Type B pancreatic cell (in vitro differentiated cells): Measurements from ENCODE around the gene DBH. TPM values are rescaled to one million over a fixed set of nuclear protein-coding genes. Genes with fewer than 3 reads are reported as not detected.

Source experiments
- DNase-seq: peaks from one replicate; pipeline ENCODE4 v3.0.0; 2021; ENCODE audit warnings: mixed read lengths; ENCODE audit not compliant: unreplicated experiment; ENCODE audit errors: extremely low spot score
- H3K27ac Mint-ChIP-seq: 2 replicates; pipeline ENCODE4 v1.8.0; 2021; ENCODE audit warnings: mild to moderate bottlenecking, mixed read lengths
- H3K27me3 Mint-ChIP-seq: 2 replicates; pipeline ENCODE4 v1.8.0; 2021; ENCODE audit warnings: mixed read lengths
- H3K36me3 Mint-ChIP-seq: 2 replicates; pipeline ENCODE4 v1.8.0; 2021; ENCODE audit warnings: mixed read lengths
- H3K4me1 Mint-ChIP-seq: one replicate; pipeline ENCODE4 v1.8.0; 2021; ENCODE audit warnings: mixed read lengths; ENCODE audit not compliant: unreplicated experiment
- H3K4me3 Mint-ChIP-seq: 2 replicates; pipeline ENCODE4 v1.8.0; 2021; ENCODE audit warnings: mild to moderate bottlenecking, mixed read lengths
- H3K9me3 Mint-ChIP-seq: 2 replicates; pipeline ENCODE4 v1.8.0; 2021; ENCODE audit warnings: mixed read lengths
- total RNA-seq: library from RNA; stranded (reverse); gene quantifications from 2 replicates; pipeline ENCODE4 v1.2.1, GENCODE V29; 2021; ENCODE audit warnings: low replicate concordance
- TF ChIP-seq, protein P1 (sequence below): fragments of 200-600 bp; sonication (generic); conservative IDR thresholded peaks from 2 replicates; pipeline ENCODE4 v1.5.0; 2021; ENCODE audit warnings: antibody characterized with exemption, mild to moderate bottlenecking

Gene DBH
- total RNA-seq, 1 donor from 2014 or later: 0.12 TPM

DNA sequence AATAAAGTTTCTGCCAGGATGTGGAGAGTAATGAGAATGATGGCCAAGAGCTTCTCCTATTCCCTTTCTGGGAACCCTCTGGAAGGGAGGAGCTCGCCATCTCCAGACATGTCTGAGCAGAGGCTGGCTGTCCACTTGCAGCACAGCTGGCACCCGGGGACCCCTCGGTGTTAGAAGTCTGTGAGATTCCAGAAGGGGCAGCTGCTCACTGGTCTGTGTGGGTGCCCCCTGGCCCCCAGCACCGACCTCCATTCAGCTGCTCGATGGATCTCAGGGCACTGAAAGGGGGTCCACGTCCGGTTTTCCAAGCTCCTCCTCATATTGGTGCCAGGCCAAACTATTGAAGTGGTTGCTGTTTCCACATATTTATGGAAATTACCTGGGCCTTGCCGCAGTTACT lies 23.3 kb upstream of the DBH start:
- TF ChIP-seq, protein P1, sequence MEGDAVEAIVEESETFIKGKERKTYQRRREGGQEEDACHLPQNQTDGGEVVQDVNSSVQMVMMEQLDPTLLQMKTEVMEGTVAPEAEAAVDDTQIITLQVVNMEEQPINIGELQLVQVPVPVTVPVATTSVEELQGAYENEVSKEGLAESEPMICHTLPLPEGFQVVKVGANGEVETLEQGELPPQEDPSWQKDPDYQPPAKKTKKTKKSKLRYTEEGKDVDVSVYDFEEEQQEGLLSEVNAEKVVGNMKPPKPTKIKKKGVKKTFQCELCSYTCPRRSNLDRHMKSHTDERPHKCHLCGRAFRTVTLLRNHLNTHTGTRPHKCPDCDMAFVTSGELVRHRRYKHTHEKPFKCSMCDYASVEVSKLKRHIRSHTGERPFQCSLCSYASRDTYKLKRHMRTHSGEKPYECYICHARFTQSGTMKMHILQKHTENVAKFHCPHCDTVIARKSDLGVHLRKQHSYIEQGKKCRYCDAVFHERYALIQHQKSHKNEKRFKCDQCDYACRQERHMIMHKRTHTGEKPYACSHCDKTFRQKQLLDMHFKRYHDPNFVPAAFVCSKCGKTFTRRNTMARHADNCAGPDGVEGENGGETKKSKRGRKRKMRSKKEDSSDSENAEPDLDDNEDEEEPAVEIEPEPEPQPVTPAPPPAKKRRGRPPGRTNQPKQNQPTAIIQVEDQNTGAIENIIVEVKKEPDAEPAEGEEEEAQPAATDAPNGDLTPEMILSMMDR: no peak
- Mint-ChIP-seq H3K27ac (no peak overlapping the region), H3K4me3 (no peak overlapping the region), H3K27me3 (peaks cover 80% of the 10 kb centered on the region), H3K9me3 (no peaks in the 10 kb centered on the region), H3K4me1 (no peaks in the 10 kb centered on the region), H3K36me3 (no peaks in the 10 kb centered on the region)
- no peak for DNase-seq

DNA sequence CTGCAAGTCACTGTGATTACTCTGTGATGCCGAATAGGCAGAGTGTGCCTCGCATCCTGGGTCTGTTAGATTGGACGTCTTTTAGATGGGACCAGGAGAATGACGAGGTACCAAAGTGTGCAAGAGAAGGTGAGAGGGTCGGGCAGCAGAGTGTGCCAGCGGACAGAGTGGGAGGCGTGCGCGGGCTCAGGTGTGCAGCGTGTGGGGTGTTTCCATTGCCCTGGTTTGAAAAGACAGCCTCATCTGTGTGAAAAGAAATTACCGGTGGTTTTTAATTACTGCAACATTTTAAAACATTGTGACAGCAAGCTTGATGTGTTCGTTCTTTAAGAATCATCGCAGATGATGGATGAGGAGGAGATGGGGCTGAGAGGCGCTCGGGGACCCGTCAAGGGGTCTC lies 22.7 kb upstream of the DBH start:
- H3K4me1 Mint-ChIP-seq: no peaks in the 10 kb centered on the region
- no peaks in the 10 kb centered on the region for H3K36me3 Mint-ChIP-seq
- H3K9me3 Mint-ChIP-seq: no peaks in the 10 kb centered on the region
- no peak overlapping the region for H3K4me3 Mint-ChIP-seq
- TF ChIP-seq, protein P1: no peak
- no peak for DNase-seq
- peaks cover 80% of the 10 kb centered on the region for H3K27me3 Mint-ChIP-seq
- H3K27ac Mint-ChIP-seq: no peak overlapping the region

DNA sequence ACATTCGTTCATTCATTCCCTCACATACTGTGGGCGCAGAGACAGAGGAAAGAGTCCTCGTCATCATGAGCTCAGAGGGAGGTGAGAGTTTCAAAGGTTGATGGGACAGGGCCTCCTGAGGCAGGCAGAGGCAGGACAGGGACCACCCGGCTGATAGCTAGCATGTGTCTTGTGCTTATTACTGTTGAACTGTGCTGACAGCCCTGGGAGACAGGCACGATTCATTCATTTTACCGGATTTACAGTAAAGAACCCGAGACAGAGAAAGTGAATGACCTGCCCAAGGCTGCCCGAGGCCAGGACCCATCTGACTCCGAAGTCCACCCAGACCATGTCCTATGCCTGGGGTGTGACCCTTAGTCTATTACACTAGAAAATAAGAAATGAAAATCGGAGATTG lies 22.1 kb upstream of the DBH start:
- H3K27me3 Mint-ChIP-seq: peaks cover 82% of the 10 kb centered on the region
- TF ChIP-seq, protein P1: no peak
- no peak overlapping the region for H3K27ac Mint-ChIP-seq
- H3K36me3 Mint-ChIP-seq: no peaks in the 10 kb centered on the region
- DNase-seq: no peak
- no peak overlapping the region for H3K4me3 Mint-ChIP-seq
- no peaks in the 10 kb centered on the region for H3K4me1 Mint-ChIP-seq
- no peaks in the 10 kb centered on the region for H3K9me3 Mint-ChIP-seq

DNA sequence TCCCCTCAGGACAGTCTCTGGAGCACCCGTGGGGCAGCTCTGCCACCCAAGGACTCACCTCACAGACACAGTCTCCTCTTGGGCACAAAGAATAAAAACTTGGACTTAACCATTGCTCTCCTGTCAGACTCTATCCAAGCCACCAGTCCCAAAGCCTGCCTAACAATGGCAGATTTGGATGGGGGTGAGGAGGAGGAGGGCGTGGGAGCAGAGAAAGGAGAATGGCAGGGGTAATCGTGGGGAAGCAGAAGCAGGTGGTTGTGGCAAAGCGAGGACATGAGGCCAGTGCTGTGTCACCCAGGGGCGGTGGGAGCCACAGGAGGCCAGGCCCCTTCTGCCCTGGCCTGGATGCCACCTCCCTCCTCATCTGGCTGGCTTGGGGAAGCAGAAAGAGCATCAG lies 21.5 kb upstream of the DBH start:
- peaks cover 80% of the 10 kb centered on the region for H3K27me3 Mint-ChIP-seq
- TF ChIP-seq, protein P1: no peak
- H3K36me3 Mint-ChIP-seq: no peaks in the 10 kb centered on the region
- no peaks in the 10 kb centered on the region for H3K4me1 Mint-ChIP-seq
- H3K27ac Mint-ChIP-seq: no peak overlapping the region
- no peaks in the 10 kb centered on the region for H3K9me3 Mint-ChIP-seq
- H3K4me3 Mint-ChIP-seq: no peak overlapping the region
- DNase-seq: no peak

DNA sequence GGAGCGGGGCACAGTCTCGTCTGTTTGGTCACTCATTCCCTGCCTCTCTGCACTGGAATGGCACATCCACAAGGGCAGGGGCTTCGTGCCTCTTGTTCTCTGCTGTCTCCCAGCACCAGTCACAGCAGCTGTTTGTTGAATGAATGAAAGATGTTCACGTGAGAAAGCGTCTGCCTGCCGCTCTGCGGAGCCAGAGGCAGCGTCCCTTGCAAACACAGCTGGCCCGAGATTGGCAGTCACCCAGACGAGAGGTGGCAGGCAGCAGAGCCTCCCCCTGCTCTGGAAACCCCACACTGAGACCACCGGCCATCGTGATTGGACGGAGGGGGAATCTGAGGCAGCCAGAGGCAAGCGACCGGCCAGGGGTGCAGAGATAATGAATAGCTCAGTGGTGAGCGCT lies 21.0 kb upstream of the DBH start:
- Mint-ChIP-seq H3K4me3 (no peak overlapping the region), H3K4me1 (no peaks in the 10 kb centered on the region), H3K36me3 (no peaks in the 10 kb centered on the region), H3K9me3 (no peaks in the 10 kb centered on the region), H3K27me3 (peaks cover 79% of the 10 kb centered on the region), H3K27ac (no peak overlapping the region)
- TF ChIP-seq, protein P1: no peak
- no peak for DNase-seq

DNA sequence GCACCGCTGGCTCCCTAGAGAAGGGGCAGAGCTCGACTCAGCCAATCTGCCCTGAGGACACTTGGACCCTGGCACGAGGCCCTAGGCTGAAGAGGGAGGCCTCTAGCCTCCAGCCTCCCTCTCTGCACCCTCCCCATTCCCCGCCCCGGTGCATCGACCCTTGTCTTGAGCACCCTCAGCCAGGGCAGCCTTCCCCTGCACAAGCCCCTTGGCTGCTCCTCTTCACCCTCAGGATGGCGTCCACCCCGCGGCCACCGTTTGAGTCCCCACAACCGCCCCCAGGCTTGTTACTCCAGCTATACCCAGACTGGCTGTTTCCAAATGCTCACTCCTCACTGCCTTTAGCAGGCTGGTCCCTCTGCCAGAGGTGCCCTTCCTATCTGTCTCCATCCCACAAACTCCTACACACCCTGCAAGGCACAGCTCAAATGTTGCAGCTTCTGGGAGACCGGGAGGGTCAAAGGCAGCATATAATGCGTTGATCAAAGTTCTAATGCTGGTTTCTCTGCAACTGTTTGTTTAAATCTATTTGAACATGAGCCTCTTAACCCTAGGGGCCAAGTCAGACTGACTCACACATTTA lies 20.5 kb upstream of the DBH start:
- H3K27me3 Mint-ChIP-seq: peaks cover 77% of the 10 kb centered on the region
- H3K4me1 Mint-ChIP-seq: no peaks in the 10 kb centered on the region
- no peak overlapping the region for H3K27ac Mint-ChIP-seq
- H3K4me3 Mint-ChIP-seq: no peak overlapping the region
- H3K9me3 Mint-ChIP-seq: no peaks in the 10 kb centered on the region
- TF ChIP-seq, protein P1: no peak
- DNase-seq: no peak
- H3K36me3 Mint-ChIP-seq: no peaks in the 10 kb centered on the region
